PC-3 (cell line): Measurements from ENCODE around the gene STRADA.

Source experiments
- CTCF ChIP-seq: fragments of 300-600 bp; sonication (generic); conservative IDR thresholded peaks from 2 replicates; pipeline ENCODE4 v1.5.1; 2017; ENCODE audit warnings: antibody characterized with exemption, low read depth, mild to moderate bottlenecking, low read length
- EZH2phosphoT487 ChIP-seq: fragments of 300-600 bp; sonication (generic); IDR thresholded peaks from 2 replicates; pipeline ENCODE4 v1.6.1; 2018; ENCODE audit warnings: mild to moderate bottlenecking, antibody characterized with exemption, low read length, borderline replicate concordance

GRCh38 chr17:63694950-63695773 lies 46.4 kb downstream of the STRADA start:
- TF ChIP-seq EZH2phosphoT487: no peak
- no peak for TF ChIP-seq CTCF
